Esophagus muscularis mucosa (tissue), 4 donors: ENCODE results near the gene ADGRV1. TPM values are rescaled to one million over a fixed set of nuclear protein-coding genes. Genes with fewer than 3 reads are reported as not detected.
A peak's percentile ranks its signal among the peaks of the same experiment; 100 is the strongest.

Source experiments
- DNase-seq: peaks from one replicate; pipeline ENCODE4 v3.0.0-alpha.2; 2017; ENCODE audit errors: extremely low spot score
- H3K27ac ChIP-seq, 4 donors: fragments of 200-600 bp; sonication (generic); replicated peaks in 1 of 4; 1 replicate in 3 of 4; 2 replicates in 1 of 4; pipeline ENCODE4 v1.5.1; 2016 to 2019; ENCODE audit warnings: mild to moderate bottlenecking in 1 of 4
- H3K27me3 ChIP-seq, 4 donors: fragments of 200-600 bp; sonication (generic); one replicate each; pipeline versions ENCODE4 v1.5.1 to v1.6.0; 2016 to 2019
- H3K36me3 ChIP-seq, 4 donors: fragments of 200-600 bp; sonication (generic); one replicate each; pipeline ENCODE4 v1.5.1; 2016 to 2019
- H3K4me1 ChIP-seq, 4 donors: fragments of 200-600 bp; sonication (generic); one replicate each; pipeline ENCODE4 v1.5.1; 2016 to 2019
- H3K4me3 ChIP-seq, 4 donors: fragments of 200-600 bp; sonication (generic); 1 replicate in 2 of 4; 2 replicates in 2 of 4; pipeline ENCODE4 v1.5.1; 2016 to 2019; ENCODE audit warnings: mild to moderate bottlenecking in 4 of 4, moderate library complexity in 1 of 4
- H3K9me3 ChIP-seq, 4 donors: fragments of 200-600 bp; sonication (generic); 1 replicate in 3 of 4; 2 replicates in 1 of 4; pipeline ENCODE4 v1.5.1; 2016 to 2019
- CTCF ChIP-seq, 3 experiments: fragments of 200-600 bp in 2 of 3; fragments of 450-650 bp in 1 of 3; sonication (generic) in 2 of 3; IDR thresholded peaks; one replicate each; pipeline ENCODE4 v1.5.1; 2017 to 2019; ENCODE audit warnings: antibody characterized with exemption in 3 of 3, mild to moderate bottlenecking in 2 of 3, moderate library complexity in 1 of 3
- EP300 ChIP-seq: sonication (generic); formaldehyde crosslinking; IDR thresholded peaks from one replicate; pipeline ENCODE4 v1.6.1; 2017; ENCODE audit warnings: antibody characterized with exemption
- POLR2A ChIP-seq: fragments of 450-650 bp; IDR thresholded peaks from one replicate; pipeline ENCODE4 v1.6.1; 2017; ENCODE audit warnings: antibody characterized with exemption, moderate library complexity, mild to moderate bottlenecking, low read depth
- POLR2AphosphoS5 ChIP-seq, 2 donors: sonication (generic); formaldehyde crosslinking; IDR thresholded peaks; one replicate each; pipeline ENCODE4 v1.6.1; 2017; ENCODE audit warnings: antibody characterized with exemption in 2 of 2
- WGBS: methylation state at CpG from one replicate; pipeline ENCODE4 v1.1.5; 2018; 5-methylcytosine and 5-hydroxymethylcytosine counted together
- intact Hi-C: fragments of 100-400 bp; cut with DNase I; formaldehyde crosslinking; loops from one replicate; pipeline ENCODE4 v1.15.1; 2023
- total RNA-seq, 4 donors: library from RNA; depleted of rRNA; stranded (reverse); fragments of >200 nt; gene quantifications; one replicate each; pipeline versions ENCODE4 v1.1.0 to v1.2.1, GENCODE V29; 2016

ADGRV1 gene
- total RNA-seq, 4 donors from 2014 or later, result 0.42 to 1.4 (median 0.54) TPM

GRCh38 chr5:90941002-90941720, 382.6 kb downstream of the ADGRV1 start:
- peaks cover 0 to 31% (median 29%) of the 10 kb centered on the region in 4 donors for H3K4me1 ChIP-seq
- TF ChIP-seq POLR2A, result no peak
- no peak for TF ChIP-seq EP300
- no peak for TF ChIP-seq CTCF (IDR thresholded peaks at IDR 0.05)
- TF ChIP-seq POLR2AphosphoS5 (IDR thresholded peaks at IDR 0.05), result no peak
- intact Hi-C loops, result no loop called here
- no peaks in the 10 kb centered on the region for H3K9me3 ChIP-seq
- DNase-seq, result no peak
- no peaks in the 10 kb centered on the region for H3K36me3 ChIP-seq
- H3K4me3 ChIP-seq, result no peak overlapping the region
- 54% methylated on average over 1 of the region's 1 CpG for WGBS
- H3K27me3 ChIP-seq, result no peaks in the 10 kb centered on the region
- H3K27ac ChIP-seq, result peak overlapping the region in 3 of 4 donors; percentile 21 to 38 (median 37)

- Histone ChIP-seq H3K4me1 (peaks cover 0 to 29% (median 25%) of the 10 kb centered on the region in 4 donors), H3K9me3 (no peaks in the 10 kb centered on the region), H3K36me3 (no peaks in the 10 kb centered on the region), H3K27me3 (no peaks in the 10 kb centered on the region), H3K4me3 (no peak overlapping the region), H3K27ac (no peak overlapping the region)
- DNase-seq, result no peak
- intact Hi-C loops, result no loop called here
- no peak for TF ChIP-seq POLR2A
- TF ChIP-seq POLR2AphosphoS5 (IDR thresholded peaks at IDR 0.05), result no peak
- no peak for TF ChIP-seq EP300
- TF ChIP-seq CTCF (IDR thresholded peaks at IDR 0.05), result no peak
These were observed 385.5 kb downstream of the ADGRV1 start for GRCh38 chr5:90944116-90944515.

- intact Hi-C loops, result no loop called here
- 45% methylated on average over 1 of the region's 1 CpG for WGBS
- no peak for TF ChIP-seq POLR2A
- no peak for TF ChIP-seq EP300
- no peak for TF ChIP-seq POLR2AphosphoS5 (IDR thresholded peaks at IDR 0.05)
- TF ChIP-seq CTCF (IDR thresholded peaks at IDR 0.05), result no peak
- Histone ChIP-seq H3K27me3 (no peaks in the 10 kb centered on the region), H3K36me3 (no peaks in the 10 kb centered on the region), H3K9me3 (no peaks in the 10 kb centered on the region), H3K4me1 (peaks cover 0 to 6% (median 0%) of the 10 kb centered on the region in 4 donors), H3K27ac (no peak overlapping the region), H3K4me3 (no peak overlapping the region)
- DNase-seq, result no peak
These were observed 389.1 kb downstream of the ADGRV1 start for GRCh38 chr5:90947667-90948066.

- Histone ChIP-seq H3K27ac (no peak overlapping the region), H3K36me3 (no peaks in the 10 kb centered on the region), H3K27me3 (no peaks in the 10 kb centered on the region), H3K4me3 (no peak overlapping the region), H3K9me3 (no peaks in the 10 kb centered on the region), H3K4me1 (peaks cover 0 to 6% (median 0%) of the 10 kb centered on the region in 4 donors)
- no peak for DNase-seq
- TF ChIP-seq CTCF (IDR thresholded peaks at IDR 0.05) (no peak), POLR2A (no peak), POLR2AphosphoS5 (IDR thresholded peaks at IDR 0.05) (no peak), EP300 (no peak)
- intact Hi-C loops, result no loop called here
- WGBS, result 97% methylated on average over 2 of the region's 2 CpGs
These were observed 390.4 kb downstream of the ADGRV1 start for GRCh38 chr5:90948969-90949368.
